Urothelium cell line (cell line): ENCODE results near the gene UBE2U.
"Not testable (repeated sequence)": the region's sequence is repeated elsewhere in the genome, so short reads cannot be mapped to it uniquely, and the experiment has no call there.

Experiments
- DNase-seq: peaks from one replicate; pipeline ENCODE4 v3.0.0; 2011; ENCODE audit warnings: low spot score, mixed read lengths
- FAIRE-seq: peaks from 2 replicates; lab custom pipeline; 2011; peaks lifted over from hg19 to GRCh38; lab: Jason Lieb, UNC

Gene UBE2U

GRCh38 chr1:64187646-64188045 lies 15.8 kb upstream of the UBE2U start:
- peak; percentile 23 for FAIRE-seq

DNA sequence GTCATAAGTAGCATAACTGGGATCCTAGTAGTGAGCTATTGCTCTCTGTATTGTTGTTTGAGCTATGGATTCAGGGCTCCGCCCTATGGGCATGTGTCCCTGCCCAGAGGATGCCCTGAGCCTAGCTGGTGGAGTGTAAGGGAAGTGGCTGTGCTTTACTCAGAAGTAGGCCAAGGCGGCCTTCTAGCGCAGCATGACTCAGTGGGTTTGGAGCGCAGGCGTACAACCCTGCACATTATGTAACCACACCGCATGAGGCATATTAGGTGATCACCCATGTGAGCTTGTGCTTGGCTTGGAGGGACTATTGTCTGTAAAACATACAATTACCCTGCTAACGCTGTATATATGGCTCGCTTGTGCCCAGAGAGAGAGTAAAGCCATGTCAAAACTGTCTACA lies 11.1 kb upstream of the UBE2U start:
- FAIRE-seq (peak; percentile 50), DNase-seq (no peak)

More at GRCh38 chr1:64187646-64188045, 15.8 kb upstream of the UBE2U start:
- DNase-seq = no peak

DNA sequence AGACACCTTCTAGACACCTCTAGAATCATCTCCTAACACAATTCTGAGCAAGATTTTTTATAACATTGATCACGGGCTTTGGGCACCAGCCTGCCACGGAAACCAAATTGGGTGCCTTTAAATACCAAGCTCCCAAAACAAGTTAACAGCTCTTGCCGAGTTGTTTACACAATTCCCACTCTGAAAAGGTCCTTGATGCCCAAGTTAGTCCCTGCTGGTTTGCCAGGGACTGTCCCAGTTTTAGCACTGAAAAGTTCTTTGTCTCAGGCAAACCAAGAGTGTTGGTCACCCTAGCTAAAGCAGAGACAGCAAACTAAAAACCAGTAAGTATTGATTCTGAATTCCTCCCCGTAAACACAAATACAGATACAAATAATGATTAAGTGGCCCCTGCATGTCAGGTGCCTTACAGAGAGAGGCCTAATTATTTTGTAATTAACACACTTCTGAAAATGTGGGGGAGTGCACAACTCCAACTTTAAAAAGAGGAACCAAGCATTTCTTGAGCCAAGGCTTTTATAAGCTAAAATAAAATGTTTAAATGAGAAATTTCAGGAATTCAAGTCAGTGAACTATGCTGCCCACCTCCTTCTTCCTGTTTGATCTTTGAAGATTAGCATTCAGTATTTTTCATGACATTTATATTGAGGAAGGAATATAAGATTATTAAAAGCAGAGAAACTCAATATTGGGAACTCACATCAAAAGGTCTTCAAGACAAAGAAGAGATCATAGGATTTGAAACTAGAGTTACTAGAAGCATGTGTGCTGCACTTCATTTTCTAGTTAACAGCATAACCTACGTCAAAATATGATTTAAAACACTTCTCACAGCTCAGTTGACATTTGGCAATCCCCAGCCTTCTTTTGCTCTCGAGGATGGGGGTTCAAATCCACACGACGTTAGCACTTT lies 9.0 kb upstream of the UBE2U start:
- DNase-seq (no peak), FAIRE-seq (no peak)

GRCh38 chr1:64195081-64195395 lies 8.4 kb upstream of the UBE2U start:
- FAIRE-seq = no peak
- DNase-seq = no peak

DNA sequence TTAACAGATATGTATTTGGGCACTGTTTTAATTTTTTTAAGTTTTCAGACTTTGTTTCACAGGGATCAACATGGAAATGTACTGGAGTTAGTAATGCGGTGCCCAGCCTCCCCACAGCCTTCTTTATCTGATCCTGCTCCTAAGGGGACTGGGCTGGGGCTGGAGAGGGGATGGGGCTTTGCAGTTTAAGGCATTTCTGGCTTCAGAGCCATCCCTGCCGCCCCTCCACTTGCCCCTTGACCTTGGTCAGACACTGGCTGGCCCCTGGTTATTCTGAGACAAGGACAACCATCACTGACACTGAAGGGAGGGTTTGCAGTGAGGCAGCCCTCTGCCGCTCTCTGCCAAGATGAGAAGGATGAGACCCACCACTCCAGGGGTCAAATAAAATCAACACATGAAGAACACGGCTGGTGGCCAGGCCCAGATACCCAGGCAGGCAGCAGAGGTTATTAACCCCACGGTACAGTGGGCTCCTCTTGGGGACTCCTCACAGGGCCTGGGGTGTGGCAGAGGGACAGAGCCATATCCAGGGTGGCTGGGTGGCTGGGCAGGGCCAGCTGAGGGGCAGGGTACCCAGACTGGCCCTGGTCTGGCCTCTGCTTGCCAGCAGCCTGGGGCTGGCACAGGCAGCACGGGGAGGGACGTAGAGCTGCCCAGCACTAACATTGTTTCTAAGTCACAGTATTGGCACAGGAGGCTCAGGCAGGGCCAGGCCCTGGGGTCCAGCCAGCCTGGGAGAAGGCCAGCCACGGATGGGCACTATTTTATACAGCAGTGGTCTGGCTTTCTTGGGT lies 7.2 kb upstream of the UBE2U start:
- no peak for FAIRE-seq
- DNase-seq = no peak

- no peak for FAIRE-seq
These were observed 6.3 kb upstream of the UBE2U start for GRCh38 chr1:64197076-64197475.

DNA sequence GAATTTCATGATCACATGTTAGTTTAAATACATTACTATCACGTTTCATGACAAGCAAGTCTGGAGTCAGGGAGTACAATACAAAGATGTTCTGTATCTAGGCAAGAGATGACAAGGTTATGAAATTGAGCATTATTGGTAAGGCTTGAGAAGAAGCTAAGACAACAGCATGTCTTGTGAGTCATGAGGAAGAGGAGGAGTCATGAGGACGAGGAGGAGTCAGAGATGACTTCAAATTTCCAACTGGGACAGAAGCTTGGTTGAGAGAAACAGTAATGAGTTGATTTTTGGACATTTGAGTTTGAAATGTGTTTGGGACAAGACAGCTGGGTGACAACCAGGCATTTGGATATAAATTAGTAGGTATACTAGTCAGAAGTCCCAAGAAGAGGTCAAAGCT lies 4.3 kb upstream of the UBE2U start:
- DNase-seq (no peak), FAIRE-seq (no peak)

More at GRCh38 chr1:64197076-64197475, 6.3 kb upstream of the UBE2U start:
- no peak for DNase-seq

DNA sequence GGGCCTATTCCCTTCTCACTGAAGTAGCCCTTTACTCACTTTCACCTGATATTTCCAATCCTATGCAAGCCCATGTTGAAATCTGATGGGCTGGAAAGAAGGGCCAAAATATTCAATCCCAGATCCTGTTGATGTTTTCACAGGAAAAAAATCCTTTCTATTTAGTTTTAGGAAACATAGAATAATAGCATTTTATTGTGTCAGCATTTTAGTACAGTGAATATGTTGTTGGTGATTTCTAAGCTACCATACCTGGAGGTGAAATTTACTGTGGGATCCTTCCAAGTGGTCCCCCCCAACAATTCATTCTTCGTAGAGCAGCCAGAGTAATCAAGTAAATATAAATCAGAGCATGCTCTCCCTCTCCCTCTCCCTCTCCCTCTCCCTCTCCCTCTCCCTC lies 3.4 kb upstream of the UBE2U start:
- no peak for FAIRE-seq
- DNase-seq = no peak

- no peak for DNase-seq
These were observed 5.8 kb downstream of the UBE2U start for GRCh38 chr1:64209221-64209620.

DNA sequence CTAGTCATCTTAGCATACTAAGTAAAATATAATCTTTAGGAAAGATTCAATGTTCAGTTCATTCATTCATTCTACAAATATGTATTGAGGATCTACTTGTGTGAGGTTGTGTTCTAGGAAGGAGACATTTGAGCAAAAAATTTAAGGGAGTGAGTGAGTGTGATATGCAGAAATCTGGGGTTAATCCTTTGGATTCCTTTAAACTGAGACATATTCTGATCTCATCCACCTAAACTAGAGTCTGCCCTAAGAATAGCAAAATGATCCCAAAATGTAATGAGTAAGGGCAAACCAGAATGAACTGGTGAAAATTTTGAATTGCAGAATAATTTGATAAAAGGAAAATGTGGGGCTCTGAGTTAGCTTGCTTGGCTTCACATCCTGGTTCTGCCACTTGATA lies 8.6 kb downstream of the UBE2U start:
- no peak for FAIRE-seq
- DNase-seq = peak; percentile 19

More at GRCh38 chr1:64209221-64209620, 5.8 kb downstream of the UBE2U start:
- no peak for FAIRE-seq

GRCh38 chr1:64215576-64215975 lies 12.2 kb downstream of the UBE2U start:
- DNase-seq = no peak
- FAIRE-seq = no peak

GRCh38 chr1:64220241-64220640 lies 16.8 kb downstream of the UBE2U start:
- DNase-seq (no peak), FAIRE-seq (no peak)

GRCh38 chr1:64223329-64224151 lies 20.1 kb downstream of the UBE2U start:
- DNase-seq = peak; percentile 72
- FAIRE-seq = peak; percentile 20

- DNase-seq, FAIRE-seq: not testable (repeated sequence)
These were observed 20.8 kb downstream of the UBE2U start for GRCh38 chr1:64224236-64224635.

GRCh38 chr1:64228167-64228957 lies 24.9 kb downstream of the UBE2U start:
- DNase-seq (peak; percentile 20), FAIRE-seq (no peak)

DNA sequence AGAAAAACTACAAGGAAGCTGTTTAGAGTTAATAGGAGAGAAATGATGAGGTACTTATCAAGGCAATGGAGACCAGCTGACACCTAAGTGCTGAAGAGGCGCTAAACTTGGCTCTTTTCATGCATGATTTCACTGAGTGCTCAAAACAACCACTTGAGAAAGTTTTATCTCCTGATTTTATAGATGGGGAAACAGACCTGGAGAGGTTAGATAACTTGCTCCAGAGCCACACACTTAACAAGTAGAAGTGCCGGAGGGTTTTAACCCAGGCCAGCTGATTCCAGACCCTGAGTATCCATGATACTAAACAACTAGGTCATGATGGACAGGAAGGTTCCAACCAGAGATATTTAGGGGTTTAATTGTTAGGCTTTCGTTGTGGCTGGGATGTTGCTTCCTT lies 25.9 kb downstream of the UBE2U start:
- no peak for DNase-seq
- FAIRE-seq = no peak

DNA sequence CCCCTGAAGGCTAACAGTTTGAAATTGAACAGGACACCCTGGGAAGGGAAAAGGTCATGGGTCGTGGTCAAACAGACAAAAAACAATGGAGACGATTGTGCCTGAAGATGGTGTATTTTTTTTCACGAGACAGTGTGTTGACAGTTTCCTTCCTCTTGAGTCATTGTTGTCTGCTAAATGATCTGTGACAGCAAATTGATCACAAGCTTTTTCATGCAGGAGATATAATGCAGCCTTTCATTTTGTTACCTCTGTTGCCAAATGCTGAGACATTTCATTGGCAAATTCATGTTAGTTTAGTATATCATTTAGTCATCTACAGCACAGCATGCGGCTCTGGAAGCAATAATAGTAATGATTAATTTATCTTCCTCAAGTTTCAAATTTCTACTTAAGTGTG lies 27.7 kb downstream of the UBE2U start:
- FAIRE-seq (no peak), DNase-seq (peak; percentile 34)

- no peak for FAIRE-seq
These were observed 28.2 kb downstream of the UBE2U start for GRCh38 chr1:64231654-64232053.

GRCh38 chr1:64234714-64235113 lies 31.3 kb downstream of the UBE2U start:
- FAIRE-seq = no peak
- DNase-seq = no peak

More at GRCh38 chr1:64231654-64232053, 28.2 kb downstream of the UBE2U start:
- DNase-seq = no peak

- DNase-seq (no peak), FAIRE-seq (no peak)
These were observed 31.8 kb downstream of the UBE2U start for GRCh38 chr1:64235181-64235580.
